ENCODE data around the gene ECE1. TPM values are rescaled to one million over a fixed set of nuclear protein-coding genes. Genes with fewer than 3 reads are reported as not detected.

Gene ECE1
- total RNA-seq, 1 donor from 2014 or later, result 37.2 TPM

DNA sequence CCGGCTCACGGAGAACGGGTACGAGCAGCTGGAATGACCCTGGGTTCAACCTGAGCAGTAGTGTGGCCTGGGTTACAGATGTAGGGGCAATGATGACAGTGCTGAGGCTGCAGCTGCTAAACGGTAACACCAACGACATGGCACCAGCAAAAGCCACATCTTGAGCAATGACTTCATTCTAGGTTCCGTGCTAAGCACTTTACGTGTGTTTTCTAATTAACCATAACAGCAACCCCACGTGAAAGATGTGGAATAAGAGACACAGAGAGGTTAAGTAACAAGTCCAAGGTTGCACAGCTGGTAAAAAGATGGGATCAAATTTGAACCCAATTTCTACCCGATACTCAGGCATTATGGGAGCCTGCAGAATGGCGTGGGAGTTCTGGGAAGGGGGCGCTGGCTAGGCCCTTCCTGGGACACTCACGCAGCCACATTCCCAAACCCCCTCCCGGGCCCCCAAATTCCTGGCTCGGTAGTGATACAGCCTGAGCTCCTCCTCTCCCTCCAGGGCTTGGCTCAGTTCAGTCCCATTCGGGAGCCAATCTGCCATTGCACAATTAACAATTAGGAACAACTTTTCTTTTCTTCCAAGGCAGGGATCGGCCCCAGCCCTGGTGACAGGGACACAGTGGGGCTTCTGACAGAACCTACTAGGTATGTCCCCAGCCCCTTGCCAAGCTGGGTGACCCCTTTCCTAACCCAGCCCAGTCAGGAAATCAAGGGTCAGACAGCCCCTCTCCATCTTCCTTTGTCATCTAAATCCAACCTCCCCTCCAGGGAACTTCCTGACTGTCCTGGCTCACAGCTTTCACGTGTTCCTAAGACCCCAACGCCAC, 23.8 kb upstream of the ECE1 start:
- no peaks in the 10 kb centered on the region for H3K36me3 Mint-ChIP-seq
- DNase-seq (ENCODE audit: extremely low spot score, unreplicated experiment), result no peak
- H3K4me1 Mint-ChIP-seq (ENCODE audit: unreplicated experiment), result peaks cover 52% of the 10 kb centered on the region
- H3K27me3 Mint-ChIP-seq, result no peaks in the 10 kb centered on the region
- H3K9me3 Mint-ChIP-seq, result peaks cover 4% of the 10 kb centered on the region
- TF ChIP-seq, protein P1, sequence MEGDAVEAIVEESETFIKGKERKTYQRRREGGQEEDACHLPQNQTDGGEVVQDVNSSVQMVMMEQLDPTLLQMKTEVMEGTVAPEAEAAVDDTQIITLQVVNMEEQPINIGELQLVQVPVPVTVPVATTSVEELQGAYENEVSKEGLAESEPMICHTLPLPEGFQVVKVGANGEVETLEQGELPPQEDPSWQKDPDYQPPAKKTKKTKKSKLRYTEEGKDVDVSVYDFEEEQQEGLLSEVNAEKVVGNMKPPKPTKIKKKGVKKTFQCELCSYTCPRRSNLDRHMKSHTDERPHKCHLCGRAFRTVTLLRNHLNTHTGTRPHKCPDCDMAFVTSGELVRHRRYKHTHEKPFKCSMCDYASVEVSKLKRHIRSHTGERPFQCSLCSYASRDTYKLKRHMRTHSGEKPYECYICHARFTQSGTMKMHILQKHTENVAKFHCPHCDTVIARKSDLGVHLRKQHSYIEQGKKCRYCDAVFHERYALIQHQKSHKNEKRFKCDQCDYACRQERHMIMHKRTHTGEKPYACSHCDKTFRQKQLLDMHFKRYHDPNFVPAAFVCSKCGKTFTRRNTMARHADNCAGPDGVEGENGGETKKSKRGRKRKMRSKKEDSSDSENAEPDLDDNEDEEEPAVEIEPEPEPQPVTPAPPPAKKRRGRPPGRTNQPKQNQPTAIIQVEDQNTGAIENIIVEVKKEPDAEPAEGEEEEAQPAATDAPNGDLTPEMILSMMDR (conservative IDR thresholded peaks at IDR 0.05), result no peak
- H3K4me3 Mint-ChIP-seq, result peak overlapping the region; percentile 33
- peak overlapping the region; percentile 21 for H3K27ac Mint-ChIP-seq

DNA sequence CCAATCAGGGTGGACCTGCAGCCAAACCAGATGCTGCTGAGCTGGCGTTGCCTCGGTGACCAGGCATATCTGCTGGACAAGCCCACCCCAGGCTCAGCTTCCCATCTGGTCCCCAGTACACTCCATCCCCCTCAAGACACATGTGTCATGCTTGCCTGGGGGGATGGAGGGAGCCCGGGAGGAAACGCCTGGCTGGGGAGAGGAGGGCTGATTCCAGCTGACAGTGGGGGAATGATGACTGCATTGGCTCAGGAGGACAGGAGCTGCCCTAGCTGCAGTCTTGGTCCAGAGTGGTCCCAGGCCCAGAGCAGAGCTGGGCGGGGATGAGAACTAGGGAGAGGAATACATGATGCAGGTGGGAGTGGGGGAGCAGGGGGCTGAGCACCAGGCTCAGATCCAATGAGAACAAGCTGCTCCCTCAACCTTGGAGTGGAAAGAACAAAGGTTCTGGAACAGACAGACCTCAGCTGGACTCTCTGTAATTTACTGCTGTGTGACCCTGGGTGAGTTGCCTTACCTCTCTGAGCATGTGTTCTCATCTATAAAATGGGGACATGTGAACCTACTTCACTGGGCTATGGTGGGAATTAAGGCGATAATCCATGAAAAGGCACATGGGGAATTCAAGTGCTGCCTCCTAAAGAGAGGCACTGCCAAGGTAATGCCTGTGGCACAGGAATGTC, 23.1 kb upstream of the ECE1 start:
- no peak for DNase-seq (ENCODE audit: extremely low spot score, unreplicated experiment)
- no peak overlapping the region for H3K4me3 Mint-ChIP-seq

DNA sequence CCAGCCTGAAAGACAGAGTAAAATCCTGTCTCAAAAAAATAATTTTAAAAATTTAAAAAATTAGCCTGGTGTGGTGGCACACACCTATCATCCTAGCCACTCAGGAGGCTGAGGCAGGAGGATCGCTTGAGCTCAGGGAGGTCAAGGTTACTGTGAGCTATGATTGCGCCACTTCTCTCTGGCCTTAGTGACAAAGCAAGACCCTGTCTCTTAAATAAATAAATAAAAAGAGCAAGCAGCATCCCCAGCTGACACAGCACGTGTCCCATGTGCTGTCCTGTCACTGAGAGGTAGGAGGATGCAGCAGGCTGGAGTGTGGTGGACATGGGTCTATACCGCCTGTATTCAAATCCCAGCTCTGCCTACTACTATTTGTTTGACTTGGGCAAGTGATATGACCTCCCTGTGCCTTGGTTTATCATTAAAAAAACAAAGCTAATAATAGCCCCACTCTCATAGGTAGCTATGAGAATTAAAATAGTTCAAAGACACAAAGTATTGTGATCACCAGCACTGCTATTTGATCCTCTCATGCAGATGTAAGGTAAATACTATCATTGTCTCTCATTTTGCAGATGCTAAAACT, 22.2 kb upstream of the ECE1 start:
- Mint-ChIP-seq H3K27me3 (no peaks in the 10 kb centered on the region), H3K9me3 (peaks cover 4% of the 10 kb centered on the region), H3K36me3 (no peaks in the 10 kb centered on the region), H3K4me1 (ENCODE audit: unreplicated experiment) (peaks cover 51% of the 10 kb centered on the region), H3K4me3 (no peak overlapping the region), H3K27ac (no peak overlapping the region)
- TF ChIP-seq, protein P1 (conservative IDR thresholded peaks at IDR 0.05), result no peak
- no peak for DNase-seq (ENCODE audit: extremely low spot score, unreplicated experiment)

More for the DNA sequence above, 23.1 kb upstream of the ECE1 start:
- peaks cover 47% of the 10 kb centered on the region for H3K4me1 Mint-ChIP-seq (ENCODE audit: unreplicated experiment)
- H3K36me3 Mint-ChIP-seq, result no peaks in the 10 kb centered on the region
- TF ChIP-seq, protein P1 (conservative IDR thresholded peaks at IDR 0.05), result no peak
- peaks cover 4% of the 10 kb centered on the region for H3K9me3 Mint-ChIP-seq
- no peak overlapping the region for H3K27ac Mint-ChIP-seq
- no peaks in the 10 kb centered on the region for H3K27me3 Mint-ChIP-seq

DNA sequence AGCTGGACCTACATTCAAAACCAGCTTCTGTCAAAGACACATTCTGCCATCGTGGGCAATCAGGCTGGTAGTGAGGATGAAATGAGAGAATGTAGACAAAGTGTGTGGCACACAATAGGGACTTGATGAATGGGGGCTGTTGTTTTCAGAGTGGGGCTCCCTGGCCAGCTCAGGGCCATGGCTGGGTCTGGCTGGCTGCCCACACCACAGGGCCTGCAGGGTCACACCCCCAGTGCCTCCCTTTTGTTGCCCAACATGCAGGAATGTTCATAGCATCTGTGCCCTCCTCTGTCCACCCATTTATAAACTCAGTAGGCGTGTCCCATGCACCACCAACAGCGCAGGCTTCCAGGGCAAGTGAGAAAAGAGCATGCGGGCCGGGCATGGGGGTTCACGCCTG, 20.8 kb upstream of the ECE1 start:
- DNase-seq (ENCODE audit: extremely low spot score, unreplicated experiment), result no peak
- Mint-ChIP-seq H3K27me3 (no peaks in the 10 kb centered on the region), H3K9me3 (peaks cover 4% of the 10 kb centered on the region), H3K27ac (no peak overlapping the region), H3K4me3 (no peak overlapping the region), H3K36me3 (no peaks in the 10 kb centered on the region), H3K4me1 (ENCODE audit: unreplicated experiment) (peaks cover 53% of the 10 kb centered on the region)
- TF ChIP-seq, protein P1 (conservative IDR thresholded peaks at IDR 0.05), result no peak

DNA sequence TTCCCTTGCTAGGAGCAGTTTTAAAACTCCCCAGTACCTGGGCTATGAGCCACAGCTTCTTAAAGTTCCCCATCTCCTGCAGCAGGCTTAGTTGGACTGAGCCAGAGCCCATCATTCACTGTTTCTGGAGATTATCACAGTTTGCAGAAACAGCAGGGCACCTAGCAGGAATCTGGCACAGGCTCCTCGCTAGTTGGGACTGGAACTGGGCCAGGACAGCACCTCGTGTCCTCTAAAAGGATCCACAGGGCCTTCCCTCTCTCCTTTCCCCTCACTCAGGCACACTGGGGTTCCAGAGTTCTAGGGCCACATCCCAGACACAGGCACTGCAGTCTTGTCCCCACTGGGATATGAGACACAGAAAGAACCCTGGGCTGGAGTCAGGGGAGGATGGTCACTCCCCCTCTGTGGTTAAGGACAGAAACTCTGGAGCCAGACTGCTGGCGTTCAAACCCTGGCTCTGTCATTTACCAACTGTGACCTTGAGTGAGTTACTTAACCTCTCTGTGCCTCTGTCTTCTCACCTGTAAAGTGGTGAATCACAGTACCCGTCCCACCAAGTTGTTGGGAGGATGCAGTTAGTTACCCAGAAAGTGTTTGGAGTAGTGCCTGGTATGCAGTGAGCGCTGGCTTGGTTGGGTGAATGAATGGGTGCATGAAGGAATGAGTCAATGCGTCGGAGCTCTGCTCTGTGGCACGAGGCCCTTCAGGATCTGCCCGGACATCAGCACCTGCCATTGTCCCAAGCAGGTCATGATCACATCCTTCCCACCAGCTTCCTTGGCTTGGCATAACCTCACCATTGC, 18.8 kb upstream of the ECE1 start:
- Mint-ChIP-seq H3K27me3 (no peaks in the 10 kb centered on the region), H3K36me3 (no peaks in the 10 kb centered on the region), H3K27ac (no peak overlapping the region), H3K4me1 (ENCODE audit: unreplicated experiment) (peaks cover 57% of the 10 kb centered on the region), H3K9me3 (peaks cover 4% of the 10 kb centered on the region), H3K4me3 (no peak overlapping the region)
- TF ChIP-seq, protein P1 (conservative IDR thresholded peaks at IDR 0.05), result no peak
- no peak for DNase-seq (ENCODE audit: extremely low spot score, unreplicated experiment)

All from type B pancreatic cell (in vitro differentiated cells).